Thymus (tissue), 11 donors: ENCODE measurements around the gene PROX1. TPM values are rescaled to one million over a fixed set of nuclear protein-coding genes. Genes with fewer than 3 reads are reported as not detected.

Experiments used
- DNase-seq, 9 donors: peaks; one replicate each; pipeline ENCODE4 v3.0.0-alpha.2; 2013; ENCODE audit warnings: low spot score in 9 of 9, low read depth in 6 of 9, missing footprints in 1 of 9
- H3K27ac ChIP-seq, 2 donors: one replicate each; pipeline ENCODE4 v1.5.1; 2013; ENCODE audit warnings: control low read depth in 1 of 2, low read depth in 1 of 2, low read length in 1 of 2, mild to moderate bottlenecking in 1 of 2, moderate library complexity in 1 of 2
- H3K27me3 ChIP-seq, 2 donors: one replicate each; pipeline ENCODE4 v1.5.1; 2013; ENCODE audit warnings: low read length in 1 of 2; ENCODE audit not compliant: control insufficient read depth in 2 of 2, insufficient read depth in 1 of 2
- H3K36me3 ChIP-seq, 2 donors: one replicate each; pipeline ENCODE4 v1.5.1; 2013; ENCODE audit warnings: low read length in 1 of 2, mild to moderate bottlenecking in 1 of 2, moderate library complexity in 1 of 2; ENCODE audit not compliant: control insufficient read depth in 2 of 2, insufficient read depth in 2 of 2
- H3K4me1 ChIP-seq, 2 donors: one replicate each; pipeline ENCODE4 v1.5.1; 2013; ENCODE audit warnings: low read length in 2 of 2; ENCODE audit not compliant: control insufficient read depth in 2 of 2, insufficient read depth in 2 of 2
- H3K4me3 ChIP-seq, 2 donors: one replicate each; pipeline ENCODE4 v1.5.1; 2013; ENCODE audit warnings: low read length in 2 of 2, control low read depth in 1 of 2, mild to moderate bottlenecking in 1 of 2
- H3K9me3 ChIP-seq, 2 donors: one replicate each; pipeline ENCODE4 v1.5.1; 2013; ENCODE audit warnings: low read length in 1 of 2, mild to moderate bottlenecking in 1 of 2; ENCODE audit not compliant: control insufficient read depth in 2 of 2, insufficient read depth in 1 of 2
- WGBS: extraction: QIAGEN DNeasy Blood & Tissue Kit; methylation state at CpG from one replicate; pipeline ENCODE4 v1.1.7; 2013; 5-methylcytosine and 5-hydroxymethylcytosine counted together
- polyA plus RNA-seq: library from polyadenylated mRNA; stranded (reverse); fragments of 200-250 nt; gene quantifications from one replicate; pipeline ENCODE4 v1.2.3, GENCODE V29; 2013
- total RNA-seq: library from RNA; stranded (reverse); fragments of 120-200 nt; gene quantifications from one replicate; pipeline ENCODE4 v1.2.4, GENCODE V29; 2013
- donor health status: healthy.

PROX1 gene
- total and polyA plus RNA-seq, 2 donors, result 0.27 to 0.33 TPM

GRCh38 chr1:213994888-213995287 lies 7.1 kb downstream of the PROX1 start:
- Histone ChIP-seq H3K4me3 (no peak overlapping the region), H3K27ac (no peak overlapping the region), H3K27me3 (peaks cover 7 to 19% of the 10 kb centered on the region in 2 donors), H3K9me3 (no peaks in the 10 kb centered on the region), H3K4me1 (no peaks in the 10 kb centered on the region), H3K36me3 (no peaks in the 10 kb centered on the region)
- no peak for DNase-seq
- WGBS, result 86% methylated on average over 5 of the region's 5 CpGs

GRCh38 chr1:213995603-213996002 lies 7.8 kb downstream of the PROX1 start:
- no peak for DNase-seq
- peaks cover 2 to 12% of the 10 kb centered on the region in 2 donors for H3K27me3 ChIP-seq
- 82% methylated on average over 2 of the region's 2 CpGs for WGBS
- H3K9me3 ChIP-seq, result no peaks in the 10 kb centered on the region
- no peak overlapping the region for H3K27ac ChIP-seq
- H3K36me3 ChIP-seq, result no peaks in the 10 kb centered on the region
- H3K4me3 ChIP-seq, result no peak overlapping the region
- no peaks in the 10 kb centered on the region for H3K4me1 ChIP-seq

GRCh38 chr1:213996320-213997037 lies 8.7 kb downstream of the PROX1 start:
- peaks cover 2 to 3% of the 10 kb centered on the region in 2 donors for H3K27me3 ChIP-seq
- no peak overlapping the region for H3K27ac ChIP-seq
- no peak for DNase-seq
- no peaks in the 10 kb centered on the region for H3K36me3 ChIP-seq
- no peaks in the 10 kb centered on the region for H3K4me1 ChIP-seq
- no peak overlapping the region for H3K4me3 ChIP-seq
- 91% methylated on average over 15 of the region's 15 CpGs for WGBS
- no peaks in the 10 kb centered on the region for H3K9me3 ChIP-seq

GRCh38 chr1:213997038-213997771 lies 9.4 kb downstream of the PROX1 start:
- H3K4me3 ChIP-seq, result no peak overlapping the region
- 93% methylated on average over 24 of the region's 24 CpGs for WGBS

GRCh38 chr1:213997772-213998107 lies 10.0 kb downstream of the PROX1 start:
- DNase-seq, result no peak
- 94% methylated on average over 13 of the region's 13 CpGs for WGBS
- H3K36me3 ChIP-seq, result no peaks in the 10 kb centered on the region

More at GRCh38 chr1:213997038-213997771, 9.4 kb downstream of the PROX1 start:
- H3K9me3 ChIP-seq, result no peaks in the 10 kb centered on the region
- peaks cover 2% of the 10 kb centered on the region in 2 donors for H3K27me3 ChIP-seq
- no peaks in the 10 kb centered on the region for H3K4me1 ChIP-seq
- H3K36me3 ChIP-seq, result no peaks in the 10 kb centered on the region
- no peak for DNase-seq
- H3K27ac ChIP-seq, result no peak overlapping the region

GRCh38 chr1:213998785-213999184 lies 11.0 kb downstream of the PROX1 start:
- Histone ChIP-seq H3K4me3 (no peak overlapping the region), H3K4me1 (no peaks in the 10 kb centered on the region), H3K9me3 (no peaks in the 10 kb centered on the region), H3K27me3 (peaks cover 0 to 2% of the 10 kb centered on the region in 2 donors), H3K36me3 (no peaks in the 10 kb centered on the region), H3K27ac (no peak overlapping the region)
- DNase-seq, result no peak
- WGBS, result 92% methylated on average over 6 of the region's 6 CpGs

More at GRCh38 chr1:213997772-213998107, 10.0 kb downstream of the PROX1 start:
- Histone ChIP-seq H3K4me3 (no peak overlapping the region), H3K27ac (no peak overlapping the region), H3K4me1 (no peaks in the 10 kb centered on the region), H3K27me3 (peaks cover 0 to 2% of the 10 kb centered on the region in 2 donors), H3K9me3 (no peaks in the 10 kb centered on the region)

GRCh38 chr1:213999732-214000131 lies 12.0 kb downstream of the PROX1 start:
- Histone ChIP-seq H3K4me3 (no peak overlapping the region), H3K4me1 (no peaks in the 10 kb centered on the region), H3K27ac (no peak overlapping the region), H3K36me3 (no peaks in the 10 kb centered on the region), H3K27me3 (no peaks in the 10 kb centered on the region), H3K9me3 (no peaks in the 10 kb centered on the region)
- no peak for DNase-seq
- WGBS, result 98% methylated on average over 2 of the region's 2 CpGs

GRCh38 chr1:214002060-214002459 lies 14.3 kb downstream of the PROX1 start:
- WGBS, result 71% methylated on average over 6 of the region's 6 CpGs
- Histone ChIP-seq H3K27me3 (no peaks in the 10 kb centered on the region), H3K27ac (no peak overlapping the region), H3K9me3 (no peaks in the 10 kb centered on the region), H3K4me3 (no peak overlapping the region), H3K4me1 (no peaks in the 10 kb centered on the region), H3K36me3 (no peaks in the 10 kb centered on the region)
- no peak for DNase-seq

- Histone ChIP-seq H3K36me3 (no peaks in the 10 kb centered on the region), H3K9me3 (no peaks in the 10 kb centered on the region), H3K27ac (no peak overlapping the region), H3K4me3 (no peak overlapping the region), H3K4me1 (no peaks in the 10 kb centered on the region), H3K27me3 (no peaks in the 10 kb centered on the region)
- no peak for DNase-seq
- 54% methylated on average over 3 of the region's 3 CpGs for WGBS
Observed at GRCh38 chr1:214002472-214002871, 14.7 kb downstream of the PROX1 start.
